Left kidney (tissue), 8 donors: ENCODE measurements around the gene PPP2R5A. TPM values are rescaled to one million over a fixed set of nuclear protein-coding genes. Genes with fewer than 3 reads are reported as not detected.

Source experiments
- DNase-seq: peaks from one replicate; pipeline ENCODE4 v3.0.0-alpha.2; 2013
- long read RNA-seq, 8 donors: transcript quantifications; one replicate each; lab custom pipeline, GENCODE V29; 2026
- polyA plus RNA-seq: library from polyadenylated mRNA; unstranded; fragments of 120-200 nt; gene quantifications from one replicate; pipeline ENCODE4 v1.2.1, GENCODE V29; 2013; ENCODE audit not compliant: insufficient read length

The PPP2R5A gene
- polyA plus RNA-seq: 35.1 TPM
- long read RNA-seq, donor 1, partial matches to known transcripts: 0 of 10 reads
- long read RNA-seq, donor 1, other reads (novel, unspliced or antisense): 6 of 10 reads
- long read RNA-seq, donor 2, partial matches to known transcripts: 0 of 3 reads
- long read RNA-seq, donor 2, other reads (novel, unspliced or antisense): 0 of 3 reads
- long read RNA-seq, donor 3, partial matches to known transcripts: 0 of 2 reads
- long read RNA-seq, donor 3, other reads (novel, unspliced or antisense): 0 of 2 reads
- long read RNA-seq, donor 4: 0 reads
- long read RNA-seq, donor 5, transcript PPP2R5A-201 (13 exons, 3,128 nt): major isoform, 7 of 7 reads
- long read RNA-seq, donor 5, partial matches to known transcripts: 0 of 7 reads
- long read RNA-seq, donor 5, other reads (novel, unspliced or antisense): 0 of 7 reads
- long read RNA-seq, donor 6, partial matches to known transcripts: 18 of 19 reads
- long read RNA-seq, donor 6, other reads (novel, unspliced or antisense): 0 of 19 reads
- long read RNA-seq, donor 7, transcript PPP2R5A-201 (13 exons, 3,128 nt): major isoform, 5 of 5 reads
- long read RNA-seq, donor 7, partial matches to known transcripts: 0 of 5 reads
- long read RNA-seq, donor 7, other reads (novel, unspliced or antisense): 0 of 5 reads
- long read RNA-seq, donor 8, partial matches to known transcripts: 0 of 2 reads
- long read RNA-seq, donor 8, other reads (novel, unspliced or antisense): 0 of 2 reads

DNA sequence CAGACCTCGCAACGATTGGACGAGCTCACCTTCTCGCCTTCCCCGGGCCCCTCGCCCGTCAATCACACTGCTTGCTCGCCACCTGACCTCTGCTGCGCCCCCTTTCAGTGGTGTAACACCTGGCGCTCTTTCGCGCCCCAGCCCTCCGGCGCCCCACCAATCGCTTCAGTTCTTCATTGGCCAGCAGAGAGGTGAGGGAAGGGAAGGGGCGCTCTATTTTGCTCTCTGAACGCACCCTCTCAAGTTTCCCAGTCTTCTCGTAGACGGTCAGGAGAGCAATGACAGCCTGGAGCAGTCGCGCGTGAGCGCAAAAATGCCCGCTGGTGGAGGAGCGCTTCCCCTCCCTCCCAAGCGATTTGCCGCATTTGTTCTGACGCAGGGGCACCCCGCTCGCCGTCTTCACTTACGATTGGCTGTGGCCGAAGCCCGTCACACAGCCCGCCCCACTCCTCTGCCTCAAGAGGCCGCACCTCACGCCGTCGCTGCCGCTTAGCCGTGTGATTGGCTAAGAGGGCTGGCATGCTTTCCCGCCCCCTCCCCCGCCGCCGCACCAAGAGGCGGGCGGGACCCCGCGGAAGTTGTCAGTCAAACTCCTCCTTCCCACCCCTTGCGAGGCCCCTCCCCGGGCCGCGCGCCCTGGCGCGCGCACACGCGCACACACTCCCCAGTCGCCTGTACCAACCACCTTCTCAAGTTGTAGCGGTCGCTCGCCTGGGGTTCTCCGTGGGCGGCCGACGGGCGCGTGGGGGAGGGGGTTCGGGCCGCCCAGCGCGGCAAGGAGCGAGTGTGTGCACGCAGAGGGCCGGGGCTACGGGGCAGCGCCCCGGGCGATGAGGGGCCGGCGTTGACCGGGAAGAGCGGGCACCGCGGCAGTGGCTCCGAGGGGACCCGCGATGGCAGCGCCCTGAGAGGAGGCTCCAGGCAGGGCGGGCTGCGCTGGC lies at the start of gene PPP2R5A:
TSS of gene PPP2R5A (plus strand) at position 667 of the 941 bp plus-strand sequence. CDS start 701 bp downstream, outside the sequence.
- peak; percentile 98 for DNase-seq

DNA sequence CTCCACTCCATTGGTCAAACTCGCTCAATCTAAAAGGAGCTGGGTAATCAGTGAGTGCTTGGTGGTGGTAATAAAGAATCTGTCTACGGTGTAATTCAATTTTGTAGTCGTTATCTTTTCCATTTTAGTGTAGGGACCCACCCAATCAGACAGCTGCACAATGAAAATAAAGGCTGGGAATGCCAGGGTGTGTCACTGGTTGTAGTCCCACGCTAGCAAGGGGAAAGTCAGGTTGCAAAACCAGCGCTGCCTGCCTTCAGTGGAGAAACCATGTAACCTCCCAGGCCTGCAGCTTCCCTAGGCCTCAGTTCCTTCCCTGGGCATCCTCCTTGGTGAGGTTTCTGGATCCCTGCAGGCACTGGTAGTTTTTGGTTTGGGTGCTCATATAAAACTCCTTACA lies 49.4 kb upstream of the PPP2R5A start:
- DNase-seq: no peak

DNA sequence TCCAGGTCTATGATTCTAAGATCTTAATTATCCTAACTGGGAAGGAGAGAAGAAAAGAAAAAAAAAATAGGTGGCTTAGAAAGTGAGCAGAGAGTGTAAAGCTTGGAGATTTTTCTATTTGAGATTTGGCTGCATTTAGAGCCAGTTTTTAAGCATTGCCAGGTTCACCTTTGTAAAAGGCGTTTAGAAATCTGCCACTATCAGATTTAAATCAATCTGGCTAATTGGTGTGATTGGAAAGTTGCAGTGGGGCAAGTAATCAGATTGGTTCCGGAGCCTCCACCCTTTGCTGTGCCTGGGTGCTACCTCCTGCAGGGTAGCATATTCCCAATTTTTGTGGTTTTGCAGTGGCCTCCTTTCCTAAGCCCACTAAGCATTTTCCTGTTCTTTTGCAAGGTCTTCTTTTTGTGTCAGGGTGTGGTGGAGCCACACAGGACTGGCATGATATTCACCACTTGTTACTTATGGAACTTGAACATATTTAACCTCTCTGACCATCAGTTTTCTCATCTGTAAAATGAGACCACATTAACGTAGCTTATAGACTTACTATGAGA lies 48.5 kb upstream of the PPP2R5A start:
- no peak for DNase-seq

DNA sequence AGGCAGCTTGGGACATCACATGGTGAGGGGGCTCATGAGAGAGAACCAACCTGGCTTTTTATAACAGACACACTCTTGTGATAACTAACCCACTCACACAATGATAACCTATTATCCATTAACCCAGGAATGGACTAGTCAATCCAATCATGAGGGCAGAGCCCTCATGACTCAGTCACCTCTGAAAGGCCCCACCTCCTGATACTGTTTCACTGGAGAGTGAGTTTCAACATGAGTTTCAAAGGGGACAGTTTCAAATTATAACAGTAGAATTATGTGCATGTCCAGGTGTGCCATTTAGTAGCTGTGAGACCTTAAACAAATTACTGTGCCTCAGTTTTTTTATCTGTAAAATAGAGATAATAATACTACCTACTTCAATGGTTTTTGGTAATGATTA lies 47.6 kb upstream of the PPP2R5A start:
- no peak for DNase-seq

DNA sequence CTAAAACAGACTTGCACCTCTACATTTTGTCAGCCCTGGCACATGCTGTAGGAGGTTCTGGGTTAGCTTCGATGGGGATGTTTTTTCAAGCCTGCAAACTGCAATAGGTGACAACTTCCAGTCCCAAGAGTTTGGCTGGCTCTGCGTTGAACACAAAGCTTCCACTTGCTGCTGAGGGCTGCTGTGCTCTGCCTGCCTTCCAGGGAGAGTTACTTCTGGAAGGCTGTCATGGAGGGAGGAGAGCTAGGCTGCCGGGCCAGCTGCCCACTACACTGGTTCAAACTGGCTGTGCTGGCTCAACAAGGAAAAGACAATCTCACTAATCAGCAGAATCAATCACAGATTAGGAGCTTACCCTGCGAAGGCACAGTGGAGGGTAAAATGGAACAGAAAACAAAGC lies 46.7 kb upstream of the PPP2R5A start:
- DNase-seq: no peak

DNA sequence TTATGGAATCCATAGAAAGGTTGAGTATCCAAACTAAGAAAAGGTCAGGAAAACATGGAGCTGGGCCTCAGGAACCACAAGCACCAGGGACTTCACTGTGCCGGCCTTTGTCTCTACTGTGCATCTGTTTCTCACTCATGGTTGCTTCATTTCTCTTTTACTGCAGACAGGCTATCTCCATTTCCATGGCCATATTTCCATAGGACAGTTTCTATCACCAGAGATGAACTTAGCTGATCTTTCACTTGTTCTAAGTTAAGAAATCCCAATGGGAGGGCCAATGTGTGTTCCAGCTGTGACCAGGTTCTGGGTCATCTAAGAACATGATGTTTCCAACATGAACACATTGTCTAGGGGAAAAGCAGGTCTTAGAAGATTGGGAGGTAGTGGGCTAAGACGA lies 43.7 kb upstream of the PPP2R5A start:
- DNase-seq: no peak

DNA sequence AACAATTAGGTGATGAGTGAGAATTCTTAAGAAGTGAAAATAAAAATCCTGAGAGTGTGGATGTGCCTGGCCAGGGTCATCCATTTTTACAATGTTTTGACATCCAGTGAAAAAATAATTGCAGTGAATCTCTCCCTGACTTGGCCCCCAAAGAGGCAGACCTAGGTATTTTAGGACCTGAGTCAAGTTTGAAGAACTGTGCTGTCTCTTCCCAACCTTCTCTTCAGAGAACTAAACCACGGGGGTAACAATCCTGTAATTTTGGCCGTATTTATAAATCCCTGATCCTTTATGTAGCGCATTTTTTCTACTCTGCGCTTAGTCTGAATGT lies 43.3 kb upstream of the PPP2R5A start:
- no peak for DNase-seq

DNA sequence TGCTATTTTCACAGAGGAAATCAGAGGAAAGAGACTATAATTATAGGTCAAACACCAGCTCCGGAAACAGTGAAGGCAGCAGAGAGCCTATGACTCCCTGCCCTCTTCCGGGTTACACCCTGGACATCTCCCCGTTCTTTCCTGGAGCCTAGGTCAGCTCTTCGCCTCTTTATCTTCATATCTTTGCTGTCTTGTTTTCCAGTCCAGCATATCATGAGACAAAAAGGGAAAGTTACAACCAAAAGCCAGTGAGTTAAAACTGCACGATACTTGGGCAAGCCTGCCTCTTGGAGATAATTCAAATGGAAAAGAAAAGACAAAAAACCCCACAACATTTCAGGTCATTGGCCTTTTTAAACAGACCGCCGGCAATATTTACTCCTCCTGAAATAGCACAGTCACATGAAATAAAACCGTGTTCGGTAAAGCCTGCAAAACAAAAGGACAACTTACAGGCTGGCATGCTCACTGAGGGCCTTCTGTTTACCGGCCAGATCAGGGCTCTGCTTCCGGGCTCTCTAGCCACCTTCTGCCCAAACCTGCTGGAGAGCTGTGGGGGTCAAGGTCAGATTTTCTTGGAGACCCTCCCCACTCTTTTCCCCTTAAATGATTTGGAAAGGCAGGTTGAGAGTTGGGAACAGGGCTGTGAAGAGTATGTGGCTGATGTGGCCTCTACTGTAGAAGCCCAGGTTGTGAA lies 42.8 kb upstream of the PPP2R5A start:
- no peak for DNase-seq

DNA sequence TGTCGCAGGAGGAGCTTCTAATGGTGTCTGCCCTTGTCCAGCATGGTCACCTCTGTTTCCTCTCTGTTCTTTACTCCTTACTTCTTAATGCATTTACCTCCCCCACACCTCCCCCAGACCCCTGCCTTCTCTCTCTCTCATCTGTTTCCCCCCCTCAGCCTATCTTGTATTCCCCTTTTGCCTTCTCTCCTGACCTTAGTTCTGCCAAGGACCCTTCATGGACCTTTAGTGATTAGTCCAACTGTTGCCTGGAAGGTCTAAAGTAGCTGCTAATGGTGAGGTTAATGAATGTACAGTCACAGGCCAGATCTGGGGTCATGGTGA lies 42.3 kb upstream of the PPP2R5A start:
- DNase-seq: no peak

DNA sequence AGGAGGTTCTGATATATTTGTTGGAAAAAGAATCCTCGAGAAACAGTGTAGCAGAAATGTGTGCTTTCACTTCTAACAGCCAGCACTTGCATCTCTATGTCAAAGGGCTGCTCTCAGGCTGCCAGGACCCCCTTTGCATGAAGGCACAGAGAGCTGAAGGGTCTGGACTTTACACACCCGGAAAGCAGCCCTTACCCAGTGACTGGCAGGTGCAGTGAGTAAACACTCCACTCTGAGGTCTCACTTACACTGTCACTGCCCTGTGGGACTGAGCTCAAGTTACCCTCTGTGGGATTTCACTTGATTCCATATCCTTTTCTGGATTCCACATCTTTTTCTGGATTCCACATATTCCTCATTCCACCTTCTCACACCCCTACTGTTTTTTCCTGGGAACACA lies 40.8 kb upstream of the PPP2R5A start:
- DNase-seq: no peak

DNA sequence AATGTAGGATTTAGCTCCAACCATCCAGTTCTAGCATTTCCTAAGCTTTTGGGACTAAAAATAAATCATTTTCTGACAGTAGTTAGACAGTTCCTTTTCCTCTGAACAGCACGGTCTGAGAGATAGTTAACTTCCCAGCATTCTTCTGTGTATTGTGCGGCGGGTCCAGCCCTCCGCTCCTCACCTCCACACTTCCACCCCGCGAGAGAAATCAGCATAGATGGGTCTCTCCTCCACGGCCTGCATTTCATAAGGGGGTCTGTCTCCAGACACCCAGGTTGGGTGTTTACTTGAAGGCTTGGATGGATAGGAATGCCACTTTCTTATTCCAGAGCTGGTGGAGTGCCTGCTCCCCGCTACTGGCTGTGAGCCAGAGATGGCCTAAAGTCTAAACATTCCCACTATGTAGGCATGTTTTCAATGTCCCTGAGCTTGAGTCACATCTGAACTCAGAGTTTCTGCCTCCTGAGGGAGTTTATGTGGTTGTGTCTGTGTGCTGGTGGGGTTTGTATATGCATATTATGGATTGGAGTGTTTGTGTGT lies 38.0 kb upstream of the PPP2R5A start:
- DNase-seq: no peak

DNA sequence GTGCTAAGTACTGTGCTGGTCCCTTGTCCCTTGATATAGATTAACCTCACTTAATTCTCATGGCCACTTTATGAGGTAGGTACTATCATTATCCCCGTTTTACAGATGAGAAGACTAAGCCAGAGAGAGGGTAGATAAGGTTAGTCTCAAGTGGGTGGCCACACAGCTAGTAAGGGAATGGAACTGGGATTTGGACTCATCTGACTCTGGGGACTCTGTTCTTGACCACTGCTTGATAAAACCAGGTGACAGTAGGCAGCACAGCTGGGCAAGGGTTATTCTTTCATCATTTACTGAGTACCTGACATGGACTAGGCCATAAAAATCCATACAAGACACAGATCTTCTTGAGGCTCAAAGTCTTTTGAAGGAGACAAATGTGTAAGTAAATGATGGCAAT lies 37.2 kb upstream of the PPP2R5A start:
- DNase-seq: no peak

DNA sequence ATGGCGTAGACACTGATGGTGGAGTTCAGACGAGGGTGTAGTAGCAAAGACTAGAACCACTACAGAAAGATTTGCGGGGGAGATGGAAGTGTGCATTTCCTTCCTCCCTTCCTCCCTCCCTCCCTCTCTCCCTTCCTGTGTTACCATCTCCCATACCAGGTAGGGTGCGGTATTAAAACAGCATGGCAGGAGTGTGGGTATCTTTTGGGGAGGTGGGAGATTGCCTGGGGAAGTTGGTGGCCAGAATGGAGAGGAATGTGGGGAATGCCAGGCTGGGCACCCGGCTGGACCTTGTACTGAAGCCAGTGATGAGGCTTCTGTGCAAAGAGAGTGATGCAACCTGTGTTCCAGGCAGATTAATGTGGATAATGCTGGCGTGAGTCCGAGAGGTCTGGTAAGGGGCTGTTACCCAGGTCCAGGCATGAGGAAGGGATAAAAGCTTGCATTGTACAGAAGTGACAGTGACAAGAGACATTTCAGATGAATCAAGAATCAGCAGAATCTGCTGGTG lies 30.3 kb upstream of the PPP2R5A start:
- no peak for DNase-seq

DNA sequence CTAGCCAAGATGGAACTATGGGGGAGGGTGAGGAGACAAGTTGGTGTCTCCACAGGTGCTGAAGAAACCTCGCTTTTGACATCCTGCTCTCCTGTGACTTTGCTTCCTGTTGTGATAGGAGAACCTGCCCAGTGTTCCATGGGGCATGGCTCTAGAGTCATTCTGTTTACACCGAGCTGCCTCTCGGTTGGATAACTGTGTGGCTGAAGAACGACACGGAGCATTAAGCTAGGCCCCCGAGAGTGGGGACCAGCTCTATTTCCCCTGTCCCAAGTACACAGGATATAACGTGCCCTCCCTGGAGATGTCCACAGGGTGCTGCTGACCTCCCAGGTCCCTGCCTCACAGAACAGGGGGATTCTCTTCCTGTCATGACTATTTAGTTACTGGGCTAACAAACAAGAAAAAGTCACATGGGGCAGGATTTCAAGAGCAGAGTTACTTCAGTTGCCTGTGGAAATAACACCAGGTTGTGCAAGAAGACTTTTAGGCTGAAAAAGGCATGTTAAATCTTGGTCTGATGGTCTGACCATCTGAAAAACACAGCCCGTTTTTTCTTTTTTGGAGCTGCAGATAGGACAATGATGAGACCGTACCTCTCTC lies 29.4 kb upstream of the PPP2R5A start:
- DNase-seq: no peak

DNA sequence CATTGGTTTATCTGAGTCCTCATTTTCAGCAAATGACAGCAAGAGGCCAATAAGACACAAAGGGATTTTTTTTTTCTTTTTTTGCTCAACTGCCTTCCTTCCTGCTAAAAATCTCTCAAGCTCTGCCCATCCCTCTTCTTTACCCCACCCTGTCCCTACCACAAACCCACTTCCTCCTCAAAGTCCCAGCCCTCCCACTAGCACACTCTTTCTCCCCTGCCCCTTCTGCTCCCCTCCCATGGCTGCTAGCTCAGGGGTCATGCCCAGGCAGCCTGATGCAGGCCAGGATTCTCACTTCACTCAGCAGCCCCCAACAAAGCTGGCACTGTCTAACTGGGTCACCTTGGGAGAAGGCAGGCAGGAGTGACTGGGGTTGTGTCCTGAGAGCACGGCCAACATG lies 28.8 kb upstream of the PPP2R5A start:
- DNase-seq: no peak

DNA sequence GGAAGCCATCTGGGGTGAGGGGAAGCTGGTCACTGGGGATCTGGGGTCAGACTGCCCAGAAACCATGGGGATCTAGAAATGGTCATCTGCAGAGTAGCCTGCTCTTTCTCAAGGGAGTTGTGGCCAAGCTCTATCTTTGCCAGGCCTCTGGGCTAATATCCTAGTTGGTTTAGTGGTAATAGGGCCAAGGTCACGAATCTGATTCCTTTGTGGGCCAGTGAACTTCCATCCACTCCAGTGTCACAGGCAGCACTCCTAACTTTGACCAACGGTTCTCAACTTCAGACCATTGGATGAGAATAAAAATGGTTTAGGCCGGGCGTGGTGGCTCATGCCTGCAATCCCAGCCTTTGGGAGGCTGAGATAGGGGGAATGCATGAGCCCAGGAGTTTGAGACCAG lies 28.1 kb upstream of the PPP2R5A start:
- no peak for DNase-seq

DNA sequence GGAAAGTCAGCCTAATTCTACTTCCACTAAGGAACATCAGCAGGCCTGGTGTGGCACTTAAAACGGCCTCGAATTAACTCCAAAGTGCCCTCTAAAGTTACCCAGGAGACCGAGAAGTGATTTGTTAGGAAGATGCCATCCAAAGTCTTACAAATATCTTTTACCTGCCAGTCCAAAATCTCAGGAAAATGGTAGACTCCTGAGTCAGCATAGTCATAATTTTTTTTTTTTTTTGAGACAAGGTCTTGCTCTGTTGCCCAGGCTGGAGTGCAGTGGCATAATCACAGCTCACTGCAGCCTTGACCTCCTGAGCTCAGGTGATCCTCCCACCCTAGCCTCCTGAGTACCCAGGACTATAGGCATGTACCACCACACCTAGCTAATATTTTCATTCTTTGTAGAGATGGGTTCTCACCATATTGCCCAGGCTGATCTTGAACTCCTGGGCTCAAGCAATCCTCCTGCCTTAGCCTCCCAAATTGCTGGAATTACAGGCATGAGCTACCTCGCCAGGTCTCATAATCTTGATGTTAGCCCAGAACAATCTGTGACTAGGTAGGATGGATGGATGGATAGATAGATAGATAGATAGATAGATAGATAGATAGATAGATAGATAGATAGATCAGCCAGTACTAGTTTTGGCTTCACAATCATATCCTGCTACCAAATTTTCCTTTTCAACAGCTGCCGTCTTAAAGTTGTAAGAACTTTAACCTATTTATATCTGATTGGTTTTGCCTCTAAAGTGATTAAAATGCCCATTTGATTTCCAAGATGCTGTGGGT lies 25.3 kb upstream of the PPP2R5A start:
- DNase-seq: no peak

DNA sequence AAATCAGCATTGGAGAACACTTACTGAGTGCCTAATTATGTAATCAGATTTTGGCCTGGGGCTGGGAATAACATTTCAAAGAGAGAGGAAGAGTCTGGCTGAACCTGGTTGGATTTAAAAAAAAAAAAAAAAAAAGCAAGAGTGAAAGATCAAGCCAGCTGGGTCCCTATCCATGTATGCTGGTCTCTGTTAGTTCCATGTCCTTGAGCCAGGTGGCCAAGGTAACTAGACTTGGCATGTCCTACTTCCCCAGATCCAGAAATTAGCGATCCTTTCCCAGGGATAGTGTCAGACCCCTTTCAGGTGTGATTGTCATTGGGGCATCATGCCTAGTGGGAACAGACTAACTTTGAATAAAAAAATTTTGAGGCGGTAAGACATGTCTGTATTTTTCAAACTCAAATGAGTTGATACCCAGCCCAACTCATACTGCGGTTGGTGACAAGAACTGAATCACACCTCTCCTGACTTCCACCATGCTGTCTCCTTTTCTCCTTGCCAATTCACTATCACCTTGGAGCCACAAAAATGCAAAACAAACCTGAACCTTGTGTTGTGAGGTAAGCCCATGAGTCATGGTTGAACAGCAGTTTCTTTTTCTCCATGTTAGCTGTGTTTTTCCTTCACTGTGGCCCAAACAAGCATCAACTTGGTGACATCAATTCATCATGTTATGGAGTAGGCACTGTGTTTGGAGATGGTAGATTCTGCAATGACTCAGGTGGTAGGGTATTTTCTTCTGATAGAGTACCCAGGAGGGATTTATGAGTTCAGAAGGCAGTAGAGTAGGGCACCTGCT lies 24.5 kb upstream of the PPP2R5A start:
- DNase-seq: no peak

DNA sequence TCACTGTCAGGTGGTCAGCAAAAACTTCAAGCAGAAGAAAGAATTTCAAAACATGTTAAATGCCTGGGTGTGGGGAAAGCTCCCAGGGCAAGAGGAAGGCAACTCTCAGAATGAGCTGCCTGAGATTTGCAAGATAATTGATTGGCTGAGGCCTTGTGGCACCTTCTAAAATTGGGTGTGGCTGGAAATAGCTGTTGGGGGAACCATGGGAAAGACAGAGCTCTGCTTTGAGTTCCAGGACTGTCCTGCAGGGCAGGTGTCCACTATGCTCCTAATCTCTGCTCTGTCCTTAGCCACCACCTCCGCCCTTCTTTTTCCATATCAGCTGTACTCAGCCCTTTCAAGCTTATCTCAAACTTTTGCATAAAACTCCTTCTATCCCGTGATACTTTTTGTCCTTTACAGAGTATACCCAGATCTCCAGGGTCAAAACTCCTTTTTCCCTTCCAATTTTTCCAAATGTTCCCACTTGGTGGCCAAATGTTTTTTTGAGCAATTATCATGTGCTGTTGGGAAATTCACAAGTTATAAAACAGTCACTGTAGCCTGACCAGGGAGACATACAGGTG lies 23.8 kb upstream of the PPP2R5A start:
- DNase-seq: no peak
